K562 (cell line): ENCODE data around the gene ZFYVE1. TPM values are rescaled to one million over a fixed set of nuclear protein-coding genes. Genes with fewer than 3 reads are reported as not detected.
"Not testable (repeated sequence)": the region's sequence is repeated elsewhere in the genome, so short reads cannot be mapped to it uniquely, and the experiment has no call there.

Experiments used
- ATAC-seq: fragments of 200-7000 bp; cut with Tn5 transposase; 3 replicates; pipeline ENCODE4 v1.9.1; 2020; ENCODE audit warnings: moderate library complexity
- BruUV-seq: library from RNA; stranded (reverse); fragments of 400-500 nt; replicated peaks from 2 replicates; lab custom pipeline; 2021; lab: Mats Ljungman, UMichigan
- CTCF ChIA-PET: fragments of 300-600 bp; formaldehyde crosslinking; extraction: SDS; loops from one replicate; lab custom pipeline; 2021; ENCODE audit warnings: low intra/inter-chr PET ratio; lab: Yijun Ruan, JAX
- POLR2A ChIA-PET: fragments of 300-600, 350-650 bp; sonication (Branson Sonifier 250); formaldehyde crosslinking; extraction: SDS; loops from one replicate; lab custom pipeline; 2021; ENCODE audit warnings: antibody characterized with exemption, inconsistent platforms; lab: Yijun Ruan, JAX
- DNase-seq, 4 experiments: peaks; one replicate each; pipeline versions ENCODE4 v3.0.0 to v3.0.0-alpha.2; 2011 to 2018; ENCODE audit warnings: low spot score in 3 of 4, mixed read lengths in 3 of 4; ENCODE audit errors: extremely low read depth in 1 of 4
- FAIRE-seq: peaks from 2 replicates; lab custom pipeline; 2011; peaks lifted over from hg19 to GRCh38; lab: Jason Lieb, UNC
- H2AFZ ChIP-seq: 2 replicates; pipeline ENCODE4 v1.6.0; 2011; ENCODE audit warnings: low read depth, low read length, control low read depth, inconsistent platforms
- H3K27ac ChIP-seq: fragments of 200-600 bp; 3 replicates; pipeline ENCODE4 v1.8.0; 2011; ENCODE audit warnings: low read depth, mild to moderate bottlenecking, control low read depth, inconsistent platforms, low read length, moderate library complexity, mixed read lengths; ENCODE audit errors: extremely low read depth
- H3K27me3 ChIP-seq, 2 experiments: fragments of 300-600 bp in 1 of 2; 2 replicates in 1 of 2; 3 replicates in 1 of 2; pipeline versions ENCODE4 v1.6.0 to v1.8.0; 2011; ENCODE audit warnings: inconsistent platforms in 2 of 2, low read length in 2 of 2, mild to moderate bottlenecking in 1 of 2, mixed read lengths in 1 of 2, moderate library complexity in 1 of 2; ENCODE audit not compliant: control insufficient read depth in 2 of 2, insufficient read depth in 2 of 2
- H3K36me3 ChIP-seq: fragments of 300-600 bp; 3 replicates; pipeline ENCODE4 v1.8.0; 2011; ENCODE audit warnings: mild to moderate bottlenecking, low read length, inconsistent platforms; ENCODE audit not compliant: control insufficient read depth, insufficient read depth
- H3K4me1 ChIP-seq, 2 experiments: fragments of 200-600 bp in 1 of 2; replicated peaks in 1 of 2; 2 replicates in 1 of 2; 3 replicates in 1 of 2; pipeline versions ENCODE4 v1.5.1 to v1.8.0; 2011; ENCODE audit warnings: inconsistent platforms in 2 of 2, low read length in 2 of 2, mild to moderate bottlenecking in 1 of 2, mixed read lengths in 1 of 2, moderate library complexity in 1 of 2; ENCODE audit not compliant: control insufficient read depth in 2 of 2, insufficient read depth in 2 of 2
- H3K4me2 ChIP-seq: 2 replicates; pipeline ENCODE4 v1.6.1; 2011; ENCODE audit warnings: low read length, control low read depth, inconsistent platforms, mixed read lengths; ENCODE audit not compliant: insufficient read depth
- H3K4me3 ChIP-seq: fragments of 200-600 bp; sonication (generic), shearing (Covaris generic); 2 replicates; pipeline ENCODE4 v1.5.1; 2016; ENCODE audit warnings: control low read depth, inconsistent platforms
- H3K79me2 ChIP-seq: fragments of 200-600 bp; 3 replicates; pipeline ENCODE4 v1.8.0; 2011; ENCODE audit warnings: low read length, inconsistent platforms; ENCODE audit not compliant: control insufficient read depth, insufficient read depth
- H3K9ac ChIP-seq, 2 experiments: 2 replicates each; pipeline versions ENCODE4 v1.6.0 to v1.6.1; 2011; ENCODE audit warnings: low read depth in 2 of 2, low read length in 2 of 2, control low read depth in 1 of 2, inconsistent platforms in 1 of 2, mild to moderate bottlenecking in 1 of 2, mixed read lengths in 1 of 2; ENCODE audit not compliant: insufficient read depth in 1 of 2
- H3K9me1 ChIP-seq: one replicate; pipeline ENCODE4 v1.6.0; 2011; ENCODE audit warnings: inconsistent platforms, mild to moderate bottlenecking, low read length, moderate library complexity; ENCODE audit not compliant: control insufficient read depth, insufficient read depth
- H3K9me3 ChIP-seq: replicated peaks from 2 replicates; pipeline ENCODE4 v1.5.1; 2011; ENCODE audit warnings: low read depth, low read length, inconsistent platforms; ENCODE audit not compliant: control insufficient read depth, insufficient read depth
- H4K20me1 ChIP-seq: replicated peaks from 2 replicates; pipeline ENCODE4 v1.6.1; 2011; ENCODE audit warnings: low read length, inconsistent platforms, mixed read lengths; ENCODE audit not compliant: control insufficient read depth, insufficient read depth
- DNMT1 ChIP-seq: fragments of 450-650 bp; IDR thresholded peaks from 2 replicates; pipeline ENCODE4 v1.6.1; 2016; ENCODE audit warnings: antibody characterized with exemption, mild to moderate bottlenecking
- E4F1 ChIP-seq: fragments of 250-450 bp; sonication (Bioruptor Pico); IDR thresholded peaks from 2 replicates; pipeline ENCODE4 v1.5.0; 2021; ENCODE audit warnings: mild to moderate bottlenecking, borderline replicate concordance
- EZH2 ChIP-seq: IDR thresholded peaks from 2 replicates; pipeline ENCODE4 v1.6.1; 2012; ENCODE audit warnings: low read depth, mild to moderate bottlenecking, inconsistent platforms, low read length, borderline replicate concordance
- FUS ChIP-seq: fragments of 200-400 bp; formaldehyde crosslinking; optimal IDR thresholded peaks from 2 replicates; pipeline ENCODE3; 2017; ENCODE audit warnings: low read depth, low read length
- HMG20B ChIP-seq: fragments of 250-450 bp; sonication (Bioruptor Pico); IDR thresholded peaks from 2 replicates; pipeline ENCODE4 v1.5.0; 2021; ENCODE audit warnings: mild to moderate bottlenecking
- KDM1A ChIP-seq, 2 experiments: fragments of 450-650 bp; IDR thresholded peaks; 2 replicates each; pipeline ENCODE4 v1.6.1; 2016; ENCODE audit warnings: mild to moderate bottlenecking in 2 of 2
- MAFG ChIP-seq: fragments of 450-650 bp; conservative IDR thresholded peaks from 2 replicates; pipeline ENCODE4 v1.6.1; 2016; ENCODE audit warnings: missing genetic modification characterization, missing compliant biosample characterization
- MTA2 ChIP-seq: fragments of 450-650 bp; IDR thresholded peaks from 2 replicates; pipeline ENCODE4 v1.6.1; 2016; ENCODE audit warnings: low read depth
- MTA3 ChIP-seq: fragments of 450-650 bp; formaldehyde crosslinking; IDR thresholded peaks from 2 replicates; pipeline ENCODE4 v1.6.1; 2017; ENCODE audit warnings: mild to moderate bottlenecking, borderline replicate concordance
- SLC30A9 ChIP-seq: fragments of 250-450 bp; sonication (Bioruptor Pico); IDR thresholded peaks from 2 replicates; pipeline ENCODE4 v1.8.0; 2022; ENCODE audit warnings: mild to moderate bottlenecking, moderate library complexity
- SMAD4 ChIP-seq: fragments of 250-450 bp; sonication (Bioruptor Pico); conservative IDR thresholded peaks from 2 replicates; pipeline ENCODE4 v1.8.0; 2021; ENCODE audit warnings: inconsistent platforms, mild to moderate bottlenecking, moderate library complexity
- ZKSCAN8 ChIP-seq: fragments of 200-800 bp; sonication (Bioruptor generic); IDR thresholded peaks from 2 replicates; pipeline ENCODE4 v1.6.1; 2016; ENCODE audit warnings: missing genetic modification characterization, missing compliant biosample characterization
- ZNF134 ChIP-seq: fragments of 250-450 bp; sonication (Bioruptor Pico); conservative IDR thresholded peaks from 2 replicates; pipeline ENCODE4 v1.4.0; 2020
- ZNF436 ChIP-seq: fragments of 250-450, 450-650 bp; sonication (Bioruptor Pico); formaldehyde crosslinking; IDR thresholded peaks from 2 replicates; pipeline ENCODE4 v1.7.0; 2020; ENCODE audit warnings: mild to moderate bottlenecking
- ZNF717 ChIP-seq: fragments of 250-450 bp; sonication (Bioruptor Pico); IDR thresholded peaks from 2 replicates; pipeline ENCODE4 v1.5.0; 2021
- WGBS: fragments of 100-300 bp; shearing (Covaris generic); methylation state at CpG from one replicate; pipeline ENCODE4 v1.1.6; 2016; ENCODE audit warnings: low coverage, mixed read lengths; ENCODE audit not compliant: insufficient coverage; ENCODE audit errors: missing lambda C conversion rate; 5-methylcytosine and 5-hydroxymethylcytosine counted together
- in situ Hi-C: fragments of 300-500 bp; cut with MboI; formaldehyde crosslinking; loops from 4 replicates; pipeline ENCODE4 v1.15.0; 2018; ENCODE audit warnings: inconsistent platforms, mixed read lengths
- intact Hi-C: fragments of 100-400 bp; cut with micrococcal nuclease; formaldehyde crosslinking; loops from 2 replicates; pipeline ENCODE4 v1.14.2; 2022
- polyA plus RNA-seq, 8 experiments: library from polyadenylated mRNA; depleted of rRNA in 4 of 8; stranded (reverse) in 5 of 8; unstranded in 3 of 8; fragments of >200 nt; fragmentation: Nextera tagmentation in 2 of 8; fragmentation: Illumina TruSeq in 1 of 8; extraction: Ambion mirVana in 2 of 8; extraction: Trizol in 1 of 8; gene quantifications; 2 replicates each; pipeline versions ENCODE4 v1.2.1 to v1.2.3, GENCODE V29; 2011 to 2014; ENCODE audit warnings: inconsistent platforms in 1 of 8, missing spikeins in 1 of 8
- total RNA-seq, 7 experiments: library from RNA; depleted of rRNA in 6 of 7; stranded (reverse); fragments of >200 nt in 6 of 7; fragmentation: Illumina TruSeq in 2 of 7; extraction: Trizol in 2 of 7; gene quantifications; 2 replicates each; pipeline versions ENCODE4 v1.2.1 to v1.2.3, GENCODE V29; 2011 to 2021; ENCODE audit warnings: low replicate concordance in 1 of 7
- TF ChIP-seq, protein P1 (sequence below): IDR thresholded peaks from 2 replicates; pipeline ENCODE4 v1.6.1; 2011; ENCODE audit not compliant: insufficient read length; ENCODE audit errors: extremely low read depth

Gene ZFYVE1
- total and polyA plus RNA-seq, 9 of the 15 experiments (the other 6 are each of a cell fraction or from before 2014, with no cell fraction given): 0.62 to 5.5 (median 3.4) TPM

DNA sequence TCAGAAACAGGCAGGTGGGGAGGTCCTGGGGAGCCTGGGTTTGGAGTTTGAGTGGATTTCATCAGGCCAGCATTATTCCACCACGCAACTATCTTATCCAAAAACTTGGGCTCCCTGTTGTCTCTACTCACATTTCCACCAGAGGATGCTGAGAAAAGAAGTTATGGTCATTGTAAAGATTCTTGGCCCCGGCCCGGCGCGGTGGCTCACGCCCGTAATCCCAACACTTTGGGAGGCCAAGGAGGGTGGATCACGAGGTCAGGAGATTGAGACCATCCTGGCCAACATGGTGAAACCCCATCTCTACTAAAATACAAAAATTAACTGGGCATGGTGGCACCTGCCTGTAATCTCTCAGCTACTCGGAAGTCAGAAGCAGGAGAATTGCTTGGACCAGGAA, 70.2 kb downstream of the ZFYVE1 start:
- H3K27ac ChIP-seq, intact Hi-C loops, ATAC-seq, H3K4me3 ChIP-seq, H3K9me3 ChIP-seq, BruUV-seq, H3K79me2 ChIP-seq, H3K4me1 ChIP-seq, DNase-seq, H4K20me1 ChIP-seq, H3K9me1 ChIP-seq, H2AFZ ChIP-seq, in situ Hi-C loops, FAIRE-seq, H3K27me3 ChIP-seq, CTCF ChIA-PET, H3K4me2 ChIP-seq, H3K9ac ChIP-seq: not testable (repeated sequence)
- 86% methylated on average over 8 of the region's 9 CpGs for WGBS
- H3K36me3 ChIP-seq: peaks cover 68% of the 10 kb centered on the region; the same call in 2 of the 3 replicates
- POLR2A ChIA-PET: interaction anchor here (0.6 kb wide), 2 partner anchors 39 to 471 kb away, joined by 3 read pairs; no protein-coding TSS in a partner anchor

DNA sequence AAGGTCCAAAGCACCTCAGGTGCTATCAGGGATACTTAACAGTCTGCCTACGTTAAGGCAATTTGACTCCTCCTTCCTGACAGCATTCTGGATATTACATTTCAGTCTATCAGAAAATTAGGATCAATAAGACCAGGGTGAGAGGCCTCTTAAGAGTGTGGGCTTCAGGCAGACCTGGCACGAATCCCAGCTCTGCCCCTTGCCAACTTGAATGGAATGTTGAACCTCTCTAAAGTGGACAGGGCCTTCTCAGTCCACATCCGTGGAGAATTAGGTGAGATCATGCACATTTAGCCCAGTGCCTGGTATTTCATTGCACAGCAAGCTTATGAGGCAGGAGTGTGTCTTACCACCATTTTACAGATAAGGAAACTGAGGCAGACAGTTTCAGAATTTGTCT, 74.7 kb downstream of the ZFYVE1 start:
- 68% methylated on average over 3 of the region's 3 CpGs for WGBS
- Histone ChIP-seq H3K9me1 (no peaks in the 10 kb centered on the region), H3K79me2 (no peaks in the 10 kb centered on the region), H3K4me1 (no peaks in the 10 kb centered on the region; a peak in 1 of 5 replicates), H4K20me1 (no peaks in the 10 kb centered on the region), H3K27me3 (no peaks in the 10 kb centered on the region), H3K36me3 (peaks cover 65% of the 10 kb centered on the region), H3K9me3 (no peaks in the 10 kb centered on the region), H2AFZ (no peak overlapping the region), H3K4me2 (no peak overlapping the region), H3K4me3 (no peak overlapping the region), H3K27ac (no peak overlapping the region), H3K9ac (no peak overlapping the region)
- BruUV-seq: no TSS peak
- POLR2A ChIA-PET: interaction anchor here (0.6 to 0.8 kb wide), 2 partner anchors 8 to 499 kb away, joined by 3 to 7 read pairs; no protein-coding TSS in a partner anchor
- no peak for ATAC-seq
- no peak for DNase-seq
- CTCF ChIA-PET: no interaction called here
- intact Hi-C loops (no loop called here), in situ Hi-C loops (no loop called here)
- FAIRE-seq: no peak
- TF ChIP-seq E4F1 (CRISPR knock-in tag) (no peak), MTA3 (no peak), DNMT1 (no peak), ZNF134 (CRISPR knock-in tag) (no peak), MAFG (tag) (no peak), SLC30A9 (CRISPR knock-in tag) (no peak), EZH2 (no peak), FUS (no peak), SMAD4 (CRISPR knock-in tag) (no peak), ZNF436 (CRISPR knock-in tag) (no peak), ZKSCAN8 (CRISPR knock-in tag) (no peak), HMG20B (CRISPR knock-in tag) (no peak), MTA2 (no peak), ZNF717 (CRISPR knock-in tag) (no peak), KDM1A (IDR thresholded peaks at IDR 0.05) (no peak)
- TF ChIP-seq, protein P1, sequence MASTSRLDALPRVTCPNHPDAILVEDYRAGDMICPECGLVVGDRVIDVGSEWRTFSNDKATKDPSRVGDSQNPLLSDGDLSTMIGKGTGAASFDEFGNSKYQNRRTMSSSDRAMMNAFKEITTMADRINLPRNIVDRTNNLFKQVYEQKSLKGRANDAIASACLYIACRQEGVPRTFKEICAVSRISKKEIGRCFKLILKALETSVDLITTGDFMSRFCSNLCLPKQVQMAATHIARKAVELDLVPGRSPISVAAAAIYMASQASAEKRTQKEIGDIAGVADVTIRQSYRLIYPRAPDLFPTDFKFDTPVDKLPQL: no peak
